ENCODE data around the gene OR6T1.

The OR6T1 gene

GRCh38 chr11:123924027-123924426 is 19.6 kb downstream of the OR6T1 start:
- no peaks in the 10 kb centered on the region for H3K36me3 ChIP-seq (replicated peaks; ENCODE audit: insufficient read depth, low read length)
- DNase-seq, result peak; percentile 61
- no peak overlapping the region for H3K9ac ChIP-seq (ENCODE audit: low read length)
- H3F3A ChIP-seq (ENCODE audit: insufficient read depth, low read length), result no peaks in the 10 kb centered on the region
- H2AFZ ChIP-seq (ENCODE audit: low read length), result no peak overlapping the region
- peaks cover 6% of the 10 kb centered on the region; the same call in 1 of the 2 replicates for H3K4me1 ChIP-seq (ENCODE audit: low read length)
- H3K79me2 ChIP-seq (ENCODE audit: low read length), result no peaks in the 10 kb centered on the region
- H3K9me2 ChIP-seq (replicated peaks; ENCODE audit: insufficient read depth, low read length), result no peaks in the 10 kb centered on the region
- no peaks in the 10 kb centered on the region for H3K9me3 ChIP-seq (replicated peaks; ENCODE audit: insufficient read depth, low read length)
- 0 out of 2 replicates have a peak, but pooled peaks cover 4% of the 10 kb centered on the region for H3K27me3 ChIP-seq (replicated peaks; ENCODE audit: insufficient read depth, low read length)
- H3K4me3 ChIP-seq (ENCODE audit: low read length), result no peak overlapping the region
- no peak overlapping the region for H3K4me2 ChIP-seq (ENCODE audit: low read depth, low read length)
- H3K27ac ChIP-seq (ENCODE audit: low read length), result no peak overlapping the region
- TF ChIP-seq EZH2phosphoT487 (IDR thresholded peaks at IDR 0.05; ENCODE audit: low read length) (no peak), EZH2 (optimal IDR thresholded peaks at IDR 0.05; ENCODE audit: low read depth, low read length) (no peak), CTCF (IDR thresholded peaks at IDR 0.05; ENCODE audit: low read length) (no peak)
- H4K20me1 ChIP-seq (ENCODE audit: insufficient read depth, low read length), result no peaks in the 10 kb centered on the region

GRCh38 chr11:123920943-123921342 is 22.7 kb downstream of the OR6T1 start:
- Histone ChIP-seq H3K4me3 (ENCODE audit: low read length) (no peak overlapping the region), H3K4me2 (ENCODE audit: low read depth, low read length) (no peak overlapping the region), H3K4me1 (ENCODE audit: low read length) (peaks cover 6% of the 10 kb centered on the region; the same call in 1 of the 2 replicates), H3F3A (ENCODE audit: insufficient read depth, low read length) (no peaks in the 10 kb centered on the region), H3K36me3 (replicated peaks; ENCODE audit: insufficient read depth, low read length) (no peaks in the 10 kb centered on the region), H3K9me2 (replicated peaks; ENCODE audit: insufficient read depth, low read length) (no peaks in the 10 kb centered on the region), H3K79me2 (ENCODE audit: low read length) (no peaks in the 10 kb centered on the region), H3K9me3 (replicated peaks; ENCODE audit: insufficient read depth, low read length) (no peaks in the 10 kb centered on the region), H3K27ac (ENCODE audit: low read length) (no peak overlapping the region), H3K27me3 (replicated peaks; ENCODE audit: insufficient read depth, low read length) (0 out of 2 replicates have a peak, but pooled peaks cover 4% of the 10 kb centered on the region), H2AFZ (ENCODE audit: low read length) (no peak overlapping the region), H4K20me1 (ENCODE audit: insufficient read depth, low read length) (no peaks in the 10 kb centered on the region), H3K9ac (ENCODE audit: low read length) (no peak overlapping the region)
- no peak for DNase-seq
- TF ChIP-seq EZH2phosphoT487 (IDR thresholded peaks at IDR 0.05; ENCODE audit: low read length) (no peak), EZH2 (optimal IDR thresholded peaks at IDR 0.05; ENCODE audit: low read depth, low read length) (no peak), CTCF (IDR thresholded peaks at IDR 0.05; ENCODE audit: low read length) (no peak)

GRCh38 chr11:123905826-123906225 is 37.8 kb downstream of the OR6T1 start:
- TF ChIP-seq EZH2phosphoT487 (IDR thresholded peaks at IDR 0.05; ENCODE audit: low read length) (no peak), CTCF (IDR thresholded peaks at IDR 0.05; ENCODE audit: low read length) (no peak), EZH2 (optimal IDR thresholded peaks at IDR 0.05; ENCODE audit: low read depth, low read length) (no peak)
- peaks cover 50% of the 10 kb centered on the region for H3K27me3 ChIP-seq (replicated peaks; ENCODE audit: insufficient read depth, low read length)
- no peak overlapping the region for H3K9ac ChIP-seq (ENCODE audit: low read length)

More at GRCh38 chr11:123905826-123906225, 37.8 kb downstream of the OR6T1 start:
- no peaks in the 10 kb centered on the region for H3K36me3 ChIP-seq (replicated peaks; ENCODE audit: insufficient read depth, low read length)
- H4K20me1 ChIP-seq (ENCODE audit: insufficient read depth, low read length), result no peaks in the 10 kb centered on the region
- H3K9me3 ChIP-seq (replicated peaks; ENCODE audit: insufficient read depth, low read length), result no peaks in the 10 kb centered on the region
- H3F3A ChIP-seq (ENCODE audit: insufficient read depth, low read length), result peaks cover 7% of the 10 kb centered on the region
- H3K4me2 ChIP-seq (ENCODE audit: low read depth, low read length), result no peak overlapping the region
- H2AFZ ChIP-seq (ENCODE audit: low read length), result no peak overlapping the region
- no peak for DNase-seq
- peaks cover 11% of the 10 kb centered on the region for H3K4me1 ChIP-seq (ENCODE audit: low read length)
- no peaks in the 10 kb centered on the region for H3K79me2 ChIP-seq (ENCODE audit: low read length)
- H3K27ac ChIP-seq (ENCODE audit: low read length), result no peak overlapping the region
- no peaks in the 10 kb centered on the region for H3K9me2 ChIP-seq (replicated peaks; ENCODE audit: insufficient read depth, low read length)
- no peak overlapping the region for H3K4me3 ChIP-seq (ENCODE audit: low read length)
